Activated T-helper 17 cell treated with anti-CD3 and anti-CD28 coated beads, Interleukin-2, amount 50 U/mL, for 72 hours (primary cell): ENCODE results near the gene COQ6. TPM values are rescaled to one million over a fixed set of nuclear protein-coding genes. Genes with fewer than 3 reads are reported as not detected.
"Not testable (repeated sequence)": the region's sequence is repeated elsewhere in the genome, so short reads cannot be mapped to it uniquely, and the experiment has no call there.

ENCODE experiments used
- ATAC-seq: fragments of 150-1000 bp; cut with Tn5 transposase; replicated peaks from 2 replicates; pipeline ENCODE4 v1.10.0; 2021; ENCODE audit warnings: mild to moderate bottlenecking, moderate library complexity
- H3K27ac Mint-ChIP-seq: one replicate; pipeline ENCODE4 v1.8.0; 2022; ENCODE audit warnings: mixed read lengths
- H3K27me3 Mint-ChIP-seq: one replicate; pipeline ENCODE4 v1.8.0; 2022; ENCODE audit warnings: mixed read lengths
- H3K36me3 Mint-ChIP-seq: one replicate; pipeline ENCODE4 v1.8.0; 2022; ENCODE audit warnings: low read depth, mild to moderate bottlenecking, mixed read lengths
- H3K4me1 Mint-ChIP-seq: one replicate; pipeline ENCODE4 v1.8.0; 2022; ENCODE audit warnings: mixed read lengths
- H3K4me3 Mint-ChIP-seq: one replicate; pipeline ENCODE4 v1.8.0; 2022; ENCODE audit warnings: mild to moderate bottlenecking, mixed read lengths
- H3K9me3 Mint-ChIP-seq: one replicate; pipeline ENCODE4 v1.8.0; 2022; ENCODE audit warnings: mixed read lengths
- total RNA-seq, 2 donors: library from RNA; stranded (reverse); gene quantifications; one replicate each; pipeline ENCODE4 v1.2.3, GENCODE V29; 2022

COQ6 gene
- total RNA-seq, 2 donors from 2014 or later = 20.6 to 22.6 TPM

GRCh38 chr14:73953731-73954130, 3.6 kb downstream of the COQ6 start:
- Mint-ChIP-seq H3K4me1 (no peaks in the 10 kb centered on the region), H3K36me3 (peaks cover 57% of the 10 kb centered on the region)

GRCh38 chr14:73955674-73956073, 5.6 kb downstream of the COQ6 start:
- Mint-ChIP-seq H3K27me3 (no peaks in the 10 kb centered on the region), H3K36me3 (peaks cover 77% of the 10 kb centered on the region), H3K4me1 (no peaks in the 10 kb centered on the region), H3K9me3 (no peaks in the 10 kb centered on the region), H3K27ac (no peak overlapping the region), H3K4me3 (no peak overlapping the region)
- no peak for ATAC-seq

More at GRCh38 chr14:73953731-73954130, 3.6 kb downstream of the COQ6 start:
- H3K9me3 Mint-ChIP-seq = no peaks in the 10 kb centered on the region
- no peak for ATAC-seq
- no peaks in the 10 kb centered on the region for H3K27me3 Mint-ChIP-seq
- H3K4me3 Mint-ChIP-seq = no peak overlapping the region
- H3K27ac Mint-ChIP-seq = peak overlapping the region; percentile 73

GRCh38 chr14:73958591-73958990, 8.5 kb downstream of the COQ6 start:
- ATAC-seq = no peak
- no peaks in the 10 kb centered on the region for H3K9me3 Mint-ChIP-seq

GRCh38 chr14:73961192-73961591, 11.1 kb downstream of the COQ6 start:
- Mint-ChIP-seq H3K27me3 (no peaks in the 10 kb centered on the region), H3K27ac (peak overlapping the region; percentile 18), H3K9me3 (no peaks in the 10 kb centered on the region), H3K36me3 (peaks cover 86% of the 10 kb centered on the region), H3K4me1 (no peaks in the 10 kb centered on the region), H3K4me3 (no peak overlapping the region)
- ATAC-seq = no peak

More at GRCh38 chr14:73958591-73958990, 8.5 kb downstream of the COQ6 start:
- peak overlapping the region; percentile 73 for H3K27ac Mint-ChIP-seq
- peaks cover 97% of the 10 kb centered on the region for H3K36me3 Mint-ChIP-seq
- H3K4me1 Mint-ChIP-seq = no peaks in the 10 kb centered on the region
- no peak overlapping the region for H3K4me3 Mint-ChIP-seq
- H3K27me3 Mint-ChIP-seq = no peaks in the 10 kb centered on the region

GRCh38 chr14:73965216-73965615, 15.1 kb downstream of the COQ6 start:
- no peaks in the 10 kb centered on the region for H3K27me3 Mint-ChIP-seq
- no peaks in the 10 kb centered on the region for H3K9me3 Mint-ChIP-seq
- peaks cover 71% of the 10 kb centered on the region for H3K36me3 Mint-ChIP-seq
- H3K4me1 Mint-ChIP-seq = no peaks in the 10 kb centered on the region
- ATAC-seq = no peak
- H3K27ac Mint-ChIP-seq = no peak overlapping the region
- H3K4me3 Mint-ChIP-seq = no peak overlapping the region

- no peak overlapping the region for H3K27ac Mint-ChIP-seq
- no peaks in the 10 kb centered on the region for H3K4me1 Mint-ChIP-seq
- H3K9me3 Mint-ChIP-seq = no peaks in the 10 kb centered on the region
- no peaks in the 10 kb centered on the region for H3K27me3 Mint-ChIP-seq
- no peak for ATAC-seq
- no peak overlapping the region for H3K4me3 Mint-ChIP-seq
- H3K36me3 Mint-ChIP-seq = peaks cover 47% of the 10 kb centered on the region
Observed at GRCh38 chr14:73968885-73969284, 18.8 kb downstream of the COQ6 start.

- Mint-ChIP-seq H3K36me3 (peaks cover 35% of the 10 kb centered on the region), H3K27ac (no peak overlapping the region), H3K4me1 (no peaks in the 10 kb centered on the region), H3K27me3 (no peaks in the 10 kb centered on the region), H3K9me3 (no peaks in the 10 kb centered on the region), H3K4me3 (no peak overlapping the region)
- ATAC-seq = no peak
Observed at GRCh38 chr14:73973497-73973896, 23.4 kb downstream of the COQ6 start.

GRCh38 chr14:73976125-73976524, 26.0 kb downstream of the COQ6 start:
- H3K9me3 Mint-ChIP-seq = no peaks in the 10 kb centered on the region
- H3K27me3 Mint-ChIP-seq = no peaks in the 10 kb centered on the region
- H3K36me3 Mint-ChIP-seq = peaks cover 17% of the 10 kb centered on the region
- no peaks in the 10 kb centered on the region for H3K4me1 Mint-ChIP-seq
- no peak overlapping the region for H3K27ac Mint-ChIP-seq
- ATAC-seq = no peak
- no peak overlapping the region for H3K4me3 Mint-ChIP-seq

- no peaks in the 10 kb centered on the region for H3K27me3 Mint-ChIP-seq
- H3K4me3 Mint-ChIP-seq = no peak overlapping the region
- H3K36me3 Mint-ChIP-seq = peaks cover 8% of the 10 kb centered on the region
- H3K9me3 Mint-ChIP-seq = no peaks in the 10 kb centered on the region
- no peaks in the 10 kb centered on the region for H3K4me1 Mint-ChIP-seq
- no peak for ATAC-seq
- no peak overlapping the region for H3K27ac Mint-ChIP-seq
Observed at GRCh38 chr14:73977896-73978295, 27.8 kb downstream of the COQ6 start.

- H3K27me3 Mint-ChIP-seq = no peaks in the 10 kb centered on the region
- no peak overlapping the region for H3K27ac Mint-ChIP-seq
- peaks cover 28% of the 10 kb centered on the region for H3K36me3 Mint-ChIP-seq
- no peak for ATAC-seq
- H3K9me3 Mint-ChIP-seq = no peaks in the 10 kb centered on the region
- no peaks in the 10 kb centered on the region for H3K4me1 Mint-ChIP-seq
- H3K4me3 Mint-ChIP-seq = no peak overlapping the region
Observed at GRCh38 chr14:73988065-73988464, 38.0 kb downstream of the COQ6 start.

- ATAC-seq, H3K9me3 Mint-ChIP-seq, H3K27ac Mint-ChIP-seq, H3K27me3 Mint-ChIP-seq, H3K4me1 Mint-ChIP-seq, H3K4me3 Mint-ChIP-seq: not testable (repeated sequence)
- H3K36me3 Mint-ChIP-seq = peaks cover 28% of the 10 kb centered on the region
Observed at GRCh38 chr14:73988656-73989055, 38.6 kb downstream of the COQ6 start.

GRCh38 chr14:73991092-73991491, 41.0 kb downstream of the COQ6 start:
- H3K27ac Mint-ChIP-seq = no peak overlapping the region
- no peak for ATAC-seq
- peaks cover 17% of the 10 kb centered on the region for H3K36me3 Mint-ChIP-seq
- no peaks in the 10 kb centered on the region for H3K4me1 Mint-ChIP-seq
- no peaks in the 10 kb centered on the region for H3K9me3 Mint-ChIP-seq
- H3K4me3 Mint-ChIP-seq = no peak overlapping the region
- H3K27me3 Mint-ChIP-seq = no peaks in the 10 kb centered on the region

GRCh38 chr14:73994926-73995325, 44.8 kb downstream of the COQ6 start:
- not testable (repeated sequence) for H3K4me1 Mint-ChIP-seq, H3K4me3 Mint-ChIP-seq, H3K27ac Mint-ChIP-seq, H3K27me3 Mint-ChIP-seq, H3K9me3 Mint-ChIP-seq, ATAC-seq
- H3K36me3 Mint-ChIP-seq = peaks cover 12% of the 10 kb centered on the region

- H3K4me1 Mint-ChIP-seq = no peaks in the 10 kb centered on the region
- H3K4me3 Mint-ChIP-seq = no peak overlapping the region
- H3K9me3 Mint-ChIP-seq = no peaks in the 10 kb centered on the region
- no peak overlapping the region for H3K27ac Mint-ChIP-seq
- peaks cover 12% of the 10 kb centered on the region for H3K36me3 Mint-ChIP-seq
- no peaks in the 10 kb centered on the region for H3K27me3 Mint-ChIP-seq
- no peak for ATAC-seq
Observed at GRCh38 chr14:73995977-73996378, 45.9 kb downstream of the COQ6 start.

GRCh38 chr14:73996731-73997107, 46.6 kb downstream of the COQ6 start:
- peaks cover 12% of the 10 kb centered on the region for H3K36me3 Mint-ChIP-seq
- H3K27ac Mint-ChIP-seq = no peak overlapping the region
- no peaks in the 10 kb centered on the region for H3K4me1 Mint-ChIP-seq
- no peaks in the 10 kb centered on the region for H3K27me3 Mint-ChIP-seq
- no peaks in the 10 kb centered on the region for H3K9me3 Mint-ChIP-seq
- ATAC-seq = no peak
- H3K4me3 Mint-ChIP-seq = no peak overlapping the region
